Measurements from ENCODE around the gene GHRL. TPM values are rescaled to one million over a fixed set of nuclear protein-coding genes. Genes with fewer than 3 reads are reported as not detected.
A peak's percentile ranks its signal among the peaks of the same experiment; 100 is the strongest.

The GHRL gene
- total and polyA plus RNA-seq, 7 donors, result 0.54 to 1.5 (median 0.71) TPM; not detected in 4

DNA sequence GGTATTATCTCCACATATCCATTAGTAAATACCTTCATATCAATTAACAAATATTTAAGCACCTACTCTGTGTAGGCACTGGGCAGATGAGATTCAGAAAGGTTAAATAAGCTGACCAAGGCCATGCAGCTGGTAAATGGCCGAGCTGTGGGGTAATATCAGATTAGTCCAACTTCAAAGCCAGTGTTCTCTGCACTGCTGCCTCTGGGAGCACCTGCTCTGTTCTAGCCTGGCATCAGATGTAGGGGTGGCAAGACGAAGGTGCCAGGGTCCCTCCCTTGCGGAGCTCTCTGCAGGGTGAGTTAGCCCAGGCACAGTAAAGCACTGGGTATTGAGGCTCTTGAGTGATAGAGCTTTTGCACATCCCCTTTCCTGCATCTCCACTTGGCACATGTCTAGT is 39.0 kb downstream of the GHRL start:
- no peak for DNase-seq
- intact Hi-C loops (cut with DNase I), result no loop called here
- Histone ChIP-seq H3K4me3 (no peak overlapping the region), H3K36me3 (peaks cover 6 to 51% (median 7%) of the 10 kb centered on the region in 4 donors), H3K27ac (no peak overlapping the region), H3K4me1 (peaks cover 0 to 34% (median 26%) of the 10 kb centered on the region in 4 donors), H3K27me3 (no peaks in the 10 kb centered on the region), H3K9me3 (no peaks in the 10 kb centered on the region)
- no peak for TF ChIP-seq POLR2AphosphoS5 (IDR thresholded peaks at IDR 0.05)
- no peak for TF ChIP-seq EP300 (IDR thresholded peaks at IDR 0.05)
- TF ChIP-seq POLR2A (IDR thresholded peaks at IDR 0.05), result no peak
- TF ChIP-seq, protein P1, sequence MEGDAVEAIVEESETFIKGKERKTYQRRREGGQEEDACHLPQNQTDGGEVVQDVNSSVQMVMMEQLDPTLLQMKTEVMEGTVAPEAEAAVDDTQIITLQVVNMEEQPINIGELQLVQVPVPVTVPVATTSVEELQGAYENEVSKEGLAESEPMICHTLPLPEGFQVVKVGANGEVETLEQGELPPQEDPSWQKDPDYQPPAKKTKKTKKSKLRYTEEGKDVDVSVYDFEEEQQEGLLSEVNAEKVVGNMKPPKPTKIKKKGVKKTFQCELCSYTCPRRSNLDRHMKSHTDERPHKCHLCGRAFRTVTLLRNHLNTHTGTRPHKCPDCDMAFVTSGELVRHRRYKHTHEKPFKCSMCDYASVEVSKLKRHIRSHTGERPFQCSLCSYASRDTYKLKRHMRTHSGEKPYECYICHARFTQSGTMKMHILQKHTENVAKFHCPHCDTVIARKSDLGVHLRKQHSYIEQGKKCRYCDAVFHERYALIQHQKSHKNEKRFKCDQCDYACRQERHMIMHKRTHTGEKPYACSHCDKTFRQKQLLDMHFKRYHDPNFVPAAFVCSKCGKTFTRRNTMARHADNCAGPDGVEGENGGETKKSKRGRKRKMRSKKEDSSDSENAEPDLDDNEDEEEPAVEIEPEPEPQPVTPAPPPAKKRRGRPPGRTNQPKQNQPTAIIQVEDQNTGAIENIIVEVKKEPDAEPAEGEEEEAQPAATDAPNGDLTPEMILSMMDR (IDR thresholded peaks at IDR 0.05), result no peak
- WGBS, 2 donors, result 93 to 95% methylated on average over 3 of the region's 3 CpGs

DNA sequence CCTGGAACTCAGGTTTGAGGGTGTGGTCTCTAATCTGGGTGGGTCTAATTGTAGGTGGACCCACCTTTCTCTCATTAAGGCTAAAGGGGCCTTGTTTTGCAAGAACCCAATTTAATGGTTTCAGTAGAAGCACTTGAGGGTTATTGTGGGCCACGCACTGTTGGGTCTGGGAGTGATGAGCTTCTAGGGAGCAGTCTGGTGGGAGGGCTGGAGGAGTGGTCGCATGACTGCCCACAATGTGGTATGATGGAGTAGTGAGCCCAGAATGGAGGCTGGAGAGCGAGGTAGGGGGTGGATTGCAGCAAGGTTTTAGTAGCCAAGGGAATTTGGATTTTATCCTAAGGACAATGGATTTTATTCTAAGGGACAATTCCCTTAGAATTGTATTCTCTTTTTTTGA is 41.7 kb downstream of the GHRL start:
- Histone ChIP-seq H3K36me3 (peaks cover under 1 to 41% (median 7%) of the 10 kb centered on the region in 4 donors), H3K4me1 (peaks cover 0 to 34% (median 28%) of the 10 kb centered on the region in 4 donors)
- 92 to 93% methylated on average over 3 of the region's 3 CpGs for WGBS, 2 donors

DNA sequence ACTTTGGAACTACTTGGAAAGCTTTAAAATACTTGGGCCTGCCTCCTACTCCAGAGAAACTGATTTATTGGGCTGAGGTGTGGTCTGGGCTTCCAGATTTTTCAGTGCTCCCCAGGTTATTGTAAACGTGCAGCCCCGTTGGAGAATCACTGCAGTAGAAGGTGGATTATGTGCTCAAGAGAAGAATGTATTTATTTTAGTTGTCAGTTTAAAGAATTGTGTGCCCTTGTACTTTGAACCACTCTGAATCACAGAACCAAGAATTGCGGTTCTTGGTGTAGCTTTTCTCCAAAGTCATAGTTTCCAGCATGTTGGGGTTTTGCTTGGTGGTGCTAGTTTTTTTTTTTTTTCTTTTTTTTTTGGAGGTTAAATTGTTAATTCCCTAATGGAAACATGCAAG is 42.9 kb downstream of the GHRL start:
- H3K4me3 ChIP-seq, result peak overlapping the region; percentile 58 to 85 (median 64)
- DNase-seq, result no peak
- intact Hi-C loops (cut with DNase I), result loop anchor here (2.0 to 5.0 kb wide), 2 partner anchors 72 to 109 kb away; partner anchors contain the start of genes SEC13 and VHL
- no peaks in the 10 kb centered on the region for H3K27me3 ChIP-seq
- H3K27ac ChIP-seq, result peak overlapping the region; percentile 84 to 95 (median 87)
- H3K9me3 ChIP-seq, result peaks cover 0 to 8% (median 4%) of the 10 kb centered on the region in 4 donors
- H3K36me3 ChIP-seq, result peaks cover 0 to 30% (median 7%) of the 10 kb centered on the region in 4 donors
- H3K4me1 ChIP-seq, result peaks cover 0 to 34% (median 28%) of the 10 kb centered on the region in 4 donors
- TF ChIP-seq, protein P1 (IDR thresholded peaks at IDR 0.05), result no peak
- TF ChIP-seq POLR2A (IDR thresholded peaks at IDR 0.05), result no peak
- no peak for TF ChIP-seq EP300 (IDR thresholded peaks at IDR 0.05)
- TF ChIP-seq POLR2AphosphoS5 (IDR thresholded peaks at IDR 0.05), result no peak
- 8 to 23% methylated on average over 3 of the region's 3 CpGs for WGBS, 2 donors

More for the DNA sequence above, 41.7 kb downstream of the GHRL start:
- no peak for TF ChIP-seq POLR2A (IDR thresholded peaks at IDR 0.05)
- TF ChIP-seq POLR2AphosphoS5 (IDR thresholded peaks at IDR 0.05), result no peak
- TF ChIP-seq, protein P1 (IDR thresholded peaks at IDR 0.05), result no peak
- TF ChIP-seq EP300 (IDR thresholded peaks at IDR 0.05), result no peak
- Histone ChIP-seq H3K27me3 (no peaks in the 10 kb centered on the region), H3K27ac (no peak overlapping the region), H3K9me3 (no peaks in the 10 kb centered on the region), H3K4me3 (no peak overlapping the region)
- DNase-seq, result no peak
- intact Hi-C loops (cut with DNase I), result no loop called here

DNA sequence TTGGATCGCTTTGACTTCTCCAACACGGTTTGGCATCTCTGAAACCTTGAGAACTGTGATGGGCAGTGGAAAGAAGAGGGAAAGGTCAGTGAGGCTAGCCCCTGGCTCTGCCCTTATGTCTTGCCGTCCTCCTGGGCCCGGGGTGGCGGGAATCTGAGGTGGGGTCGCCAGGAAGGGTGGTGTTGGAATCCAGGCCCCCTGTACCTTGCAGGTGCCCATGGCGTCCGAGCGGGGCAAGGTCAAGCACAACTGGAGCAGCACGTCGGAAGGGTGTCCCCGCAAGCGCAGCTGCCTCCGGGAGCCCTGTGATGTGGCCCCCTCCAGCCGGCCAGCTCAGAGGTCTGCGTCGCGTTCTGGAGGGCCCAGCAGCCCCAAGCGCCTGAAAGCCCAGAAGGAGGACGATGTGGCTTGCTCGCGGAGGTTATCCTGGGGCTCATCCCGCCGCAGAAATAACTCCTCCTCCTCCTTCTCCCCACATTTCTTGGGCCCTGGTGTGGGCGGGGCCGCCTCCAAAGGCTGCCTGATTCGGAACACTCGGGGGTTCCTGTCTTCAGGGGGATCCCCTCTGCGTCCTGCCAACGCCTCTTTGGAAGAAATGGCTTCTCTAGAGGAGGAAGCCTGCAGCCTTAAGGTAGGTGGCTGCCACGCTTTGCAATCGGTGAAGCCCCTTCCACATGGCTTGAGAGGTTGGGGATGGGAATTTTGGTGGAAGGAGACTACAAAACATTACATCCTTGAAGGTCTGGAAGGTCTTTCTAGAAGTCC is 43.6 kb downstream of the GHRL start:
- peak overlapping the region; percentile 58 to 85 (median 64) for H3K4me3 ChIP-seq
- H3K9me3 ChIP-seq, result peaks cover 0 to 11% (median 4%) of the 10 kb centered on the region in 4 donors
- peak overlapping the region; percentile 84 to 95 (median 87) for H3K27ac ChIP-seq
- H3K36me3 ChIP-seq, result peaks cover 0 to 27% (median 5%) of the 10 kb centered on the region in 4 donors
- DNase-seq, result peak; percentile 77
- H3K27me3 ChIP-seq, result no peaks in the 10 kb centered on the region
- peaks cover 0 to 32% (median 28%) of the 10 kb centered on the region in 4 donors for H3K4me1 ChIP-seq
- intact Hi-C loops (cut with DNase I), result loop anchor here (2.0 to 5.0 kb wide), 2 partner anchors 73 to 108 kb away; partner anchors contain the start of genes SEC13 and VHL
- no peak for TF ChIP-seq EP300 (IDR thresholded peaks at IDR 0.05)
- TF ChIP-seq, protein P1 (IDR thresholded peaks at IDR 0.05), result no peak
- no peak for TF ChIP-seq POLR2A (IDR thresholded peaks at IDR 0.05)
- peak in 2 of 4 donors; percentile 8 to 16 for TF ChIP-seq POLR2AphosphoS5 (IDR thresholded peaks at IDR 0.05)
- 1% methylated on average over 32 of the region's 32 CpGs for WGBS, 2 donors

All from sigmoid colon (tissue), 7 donors.